22Rv1 (cell line): Measurements from ENCODE around the gene MYLK.

Experiments
- H3K27ac ChIP-seq: fragments of 450-650 bp; 2 replicates; pipeline ENCODE4 v1.5.1; 2017
- ZFX ChIP-seq: fragments of 450-650 bp; IDR thresholded peaks from 2 replicates; pipeline ENCODE4 v1.6.1; 2017; ENCODE audit warnings: antibody characterized with exemption, borderline replicate concordance
- TF ChIP-seq, protein P1 (sequence below): fragments of 450-650 bp; IDR thresholded peaks from 2 replicates; pipeline ENCODE4 v1.5.1; 2017; ENCODE audit warnings: mild to moderate bottlenecking

The MYLK gene

DNA sequence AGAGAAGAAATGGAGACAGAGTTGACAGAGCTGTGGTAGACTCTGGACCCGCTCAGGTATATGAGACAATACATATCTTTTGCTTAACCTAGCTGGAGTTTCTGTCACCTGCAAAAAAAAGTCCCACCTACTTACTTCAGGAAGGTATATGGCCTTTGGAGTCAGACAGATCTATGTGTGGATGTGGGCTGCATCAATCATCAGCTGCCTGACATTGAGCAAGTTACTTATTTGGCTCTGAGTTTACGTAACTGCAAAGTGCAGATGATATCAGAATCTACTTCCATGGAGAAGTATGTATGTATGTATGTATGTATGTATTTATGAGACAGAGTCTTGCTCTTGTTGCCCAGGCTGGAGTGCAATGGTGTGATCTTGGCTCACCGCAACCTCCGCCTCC lies 124.3 kb downstream of the MYLK start:
- H3K27ac ChIP-seq, result no peak overlapping the region
- TF ChIP-seq, protein P1, sequence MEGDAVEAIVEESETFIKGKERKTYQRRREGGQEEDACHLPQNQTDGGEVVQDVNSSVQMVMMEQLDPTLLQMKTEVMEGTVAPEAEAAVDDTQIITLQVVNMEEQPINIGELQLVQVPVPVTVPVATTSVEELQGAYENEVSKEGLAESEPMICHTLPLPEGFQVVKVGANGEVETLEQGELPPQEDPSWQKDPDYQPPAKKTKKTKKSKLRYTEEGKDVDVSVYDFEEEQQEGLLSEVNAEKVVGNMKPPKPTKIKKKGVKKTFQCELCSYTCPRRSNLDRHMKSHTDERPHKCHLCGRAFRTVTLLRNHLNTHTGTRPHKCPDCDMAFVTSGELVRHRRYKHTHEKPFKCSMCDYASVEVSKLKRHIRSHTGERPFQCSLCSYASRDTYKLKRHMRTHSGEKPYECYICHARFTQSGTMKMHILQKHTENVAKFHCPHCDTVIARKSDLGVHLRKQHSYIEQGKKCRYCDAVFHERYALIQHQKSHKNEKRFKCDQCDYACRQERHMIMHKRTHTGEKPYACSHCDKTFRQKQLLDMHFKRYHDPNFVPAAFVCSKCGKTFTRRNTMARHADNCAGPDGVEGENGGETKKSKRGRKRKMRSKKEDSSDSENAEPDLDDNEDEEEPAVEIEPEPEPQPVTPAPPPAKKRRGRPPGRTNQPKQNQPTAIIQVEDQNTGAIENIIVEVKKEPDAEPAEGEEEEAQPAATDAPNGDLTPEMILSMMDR, result no peak
- TF ChIP-seq ZFX, result no peak

DNA sequence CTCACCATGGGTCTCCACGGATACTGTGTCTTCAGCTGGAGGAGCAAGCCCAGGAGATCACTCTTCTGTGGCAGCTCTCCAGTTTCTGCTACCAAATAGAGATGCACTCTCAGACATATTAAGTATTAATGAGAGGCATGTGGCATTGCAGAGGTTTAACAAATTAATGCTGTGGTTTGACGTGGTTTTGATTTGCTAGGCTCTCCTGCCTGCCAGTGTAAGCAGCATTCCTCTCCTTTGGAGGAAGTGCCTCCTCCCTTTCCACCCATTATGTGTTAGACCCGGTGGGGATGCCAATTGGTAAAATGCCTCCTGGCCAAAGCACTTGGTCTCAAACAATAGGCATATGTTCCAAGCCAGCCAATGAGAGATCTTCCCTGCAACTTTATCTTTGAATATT lies 124.8 kb downstream of the MYLK start:
- no peak overlapping the region for H3K27ac ChIP-seq
- TF ChIP-seq, protein P1, result no peak
- no peak for TF ChIP-seq ZFX

DNA sequence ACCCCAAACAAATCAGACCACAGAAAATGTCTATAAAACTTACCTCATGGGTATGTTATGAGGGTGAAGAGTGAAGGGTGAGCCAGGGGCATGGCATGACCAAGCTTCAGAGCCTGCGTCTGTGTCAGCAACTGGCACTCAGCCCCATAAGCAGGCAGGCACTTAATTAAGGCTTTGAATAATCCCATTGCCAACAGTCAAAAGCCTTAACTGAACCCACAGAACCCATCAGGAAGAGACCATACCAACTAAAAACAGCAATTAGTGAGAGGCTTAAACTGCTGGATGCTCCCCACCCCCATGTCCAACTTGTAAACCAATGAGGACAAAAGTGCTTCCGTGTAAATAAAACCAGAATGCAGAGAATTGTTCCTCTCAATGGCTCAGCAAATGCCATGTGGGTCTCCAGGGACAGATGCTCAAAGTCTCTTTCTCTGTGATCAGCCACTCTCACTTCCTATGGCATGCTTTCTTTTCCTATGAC lies 126.0 kb downstream of the MYLK start:
- no peak overlapping the region for H3K27ac ChIP-seq
- TF ChIP-seq, protein P1, result no peak

DNA sequence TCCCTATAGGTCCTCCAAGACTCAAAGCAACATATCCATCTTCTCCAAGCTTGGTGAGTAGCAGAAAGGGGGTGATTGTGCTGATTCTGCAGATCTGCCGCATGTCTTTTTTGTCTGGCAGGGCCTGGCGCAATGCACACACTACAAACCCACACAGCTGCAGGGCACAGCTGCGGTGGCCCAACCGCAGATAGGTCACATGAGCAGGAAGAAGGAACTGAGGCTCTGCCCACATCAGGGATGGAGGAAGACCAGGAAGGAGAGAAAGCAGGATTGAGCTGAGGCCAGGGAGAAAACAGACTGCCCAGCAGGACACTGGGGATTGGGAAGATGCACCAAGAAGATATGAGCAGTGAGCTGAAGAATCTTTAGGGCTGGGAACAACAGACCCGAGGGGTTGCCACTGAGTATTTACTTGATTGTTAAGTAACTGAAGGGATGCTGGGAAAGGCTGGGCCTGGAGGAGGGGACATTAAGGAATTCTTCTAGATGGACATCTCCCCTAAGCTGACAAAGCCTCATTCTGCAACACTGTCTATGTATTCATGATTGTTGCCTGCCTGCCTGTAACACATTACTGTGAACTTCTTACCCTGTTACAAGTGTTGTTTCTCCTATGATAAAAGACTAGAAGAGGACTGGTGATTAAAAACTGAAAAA lies 126.7 kb downstream of the MYLK start:
- H3K27ac ChIP-seq, result peak overlapping the region; percentile 94
- TF ChIP-seq ZFX, result no peak
- TF ChIP-seq, protein P1, result no peak

DNA sequence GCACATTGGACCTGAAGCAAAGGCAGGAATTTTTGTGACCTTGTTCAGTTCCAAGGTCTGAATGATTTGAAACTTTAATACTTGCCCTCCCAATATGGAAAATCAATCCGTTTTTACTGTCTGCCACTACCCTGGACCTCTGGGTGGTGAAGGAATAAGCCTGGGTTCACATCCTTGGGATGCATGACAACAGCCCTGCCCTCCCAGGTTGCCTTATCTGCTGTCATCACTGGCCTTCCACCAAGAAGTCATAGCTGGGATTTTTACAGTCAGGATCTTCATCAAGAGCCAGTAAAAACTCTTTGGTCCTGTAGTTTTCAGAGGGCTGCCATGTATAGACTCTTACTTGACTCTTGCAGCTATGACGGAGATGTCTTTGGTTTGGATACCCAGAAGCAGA lies 128.6 kb downstream of the MYLK start:
- TF ChIP-seq, protein P1, result no peak
- no peak for TF ChIP-seq ZFX
- H3K27ac ChIP-seq, result peak overlapping the region; percentile 94

DNA sequence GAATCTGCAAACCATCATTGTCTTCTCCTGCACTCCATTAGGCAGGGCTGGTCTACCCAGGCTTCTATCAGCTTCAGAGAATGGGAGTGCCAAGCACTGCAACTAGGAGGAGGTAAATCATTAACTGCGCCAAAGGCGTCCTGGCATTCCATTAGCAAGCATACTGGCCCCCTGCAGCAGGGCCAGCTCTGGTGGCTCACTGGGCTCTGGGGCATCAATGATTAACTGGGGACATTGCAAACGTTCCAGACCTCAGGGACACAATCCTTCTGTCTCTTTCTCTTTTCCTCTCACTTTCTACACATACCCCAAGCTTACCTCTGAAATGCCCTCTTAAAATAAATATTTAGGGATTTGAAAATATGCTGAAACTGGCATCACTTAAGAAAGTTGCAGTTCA lies 129.0 kb downstream of the MYLK start:
- peak overlapping the region; percentile 94 for H3K27ac ChIP-seq
- TF ChIP-seq, protein P1, result no peak
- TF ChIP-seq ZFX, result no peak

DNA sequence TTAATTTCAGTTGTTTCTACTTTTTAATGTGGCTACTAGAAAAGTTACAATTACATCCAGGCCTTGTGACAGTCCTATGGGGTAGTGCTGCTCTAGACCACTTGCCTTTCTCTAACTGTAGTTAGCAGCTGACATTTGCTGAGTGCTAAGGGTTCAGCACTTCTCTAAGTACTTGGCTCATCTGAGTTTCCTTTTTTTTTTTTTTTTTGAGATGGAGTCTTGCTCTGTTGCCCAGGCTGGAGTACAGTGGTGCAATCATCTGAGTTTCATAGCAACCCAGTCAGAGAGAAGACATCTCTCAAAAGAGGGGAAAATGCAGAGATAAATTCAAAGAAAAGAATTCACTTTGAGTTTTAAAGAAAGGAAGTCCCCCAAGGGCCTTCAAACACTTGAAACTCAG lies 130.8 kb downstream of the MYLK start:
- H3K27ac ChIP-seq, result no peak overlapping the region
- no peak for TF ChIP-seq ZFX
- TF ChIP-seq, protein P1, result no peak
